K562 (cell line): ENCODE results near the gene TRIM37. TPM values are rescaled to one million over a fixed set of nuclear protein-coding genes. Genes with fewer than 3 reads are reported as not detected.

ENCODE experiments used
- NEUROD1 ChIP-seq: fragments of 150-350 bp; IDR thresholded peaks from 2 replicates; pipeline ENCODE4 v1.6.1; 2014; ENCODE audit warnings: borderline replicate concordance, low read length, low read depth; ENCODE audit not compliant: partially characterized antibody
- SOX6 ChIP-seq: fragments of 450-650 bp; IDR thresholded peaks from 2 replicates; pipeline ENCODE4 v1.6.1; 2014; ENCODE audit warnings: mild to moderate bottlenecking
- THRAP3 ChIP-seq: fragments of 450-650 bp; IDR thresholded peaks from 2 replicates; pipeline ENCODE4 v1.6.1; 2016; ENCODE audit warnings: mild to moderate bottlenecking, inconsistent platforms, borderline replicate concordance
- XRCC5 ChIP-seq: fragments of 200-400 bp; formaldehyde crosslinking; IDR thresholded peaks from 2 replicates; pipeline ENCODE4 v1.6.1; 2017; ENCODE audit warnings: low read depth, mild to moderate bottlenecking, low read length
- ZNF347 ChIP-seq: fragments of 450-650 bp; formaldehyde crosslinking; IDR thresholded peaks from 2 replicates; pipeline ENCODE4 v1.4.0; 2020; ENCODE audit warnings: low read depth, mild to moderate bottlenecking, moderate library complexity
- polyA plus RNA-seq, 8 experiments: library from polyadenylated mRNA; depleted of rRNA in 4 of 8; stranded (reverse) in 5 of 8; unstranded in 3 of 8; fragments of >200 nt; fragmentation: Nextera tagmentation in 2 of 8; fragmentation: Illumina TruSeq in 1 of 8; extraction: Ambion mirVana in 2 of 8; extraction: Trizol in 1 of 8; gene quantifications; 2 replicates each; pipeline versions ENCODE4 v1.2.1 to v1.2.3, GENCODE V29; 2011 to 2014; ENCODE audit warnings: inconsistent platforms in 1 of 8, missing spikeins in 1 of 8
- total RNA-seq, 7 experiments: library from RNA; depleted of rRNA in 6 of 7; stranded (reverse); fragments of >200 nt in 6 of 7; fragmentation: Illumina TruSeq in 2 of 7; extraction: Trizol in 2 of 7; gene quantifications; 2 replicates each; pipeline versions ENCODE4 v1.2.1 to v1.2.3, GENCODE V29; 2011 to 2021; ENCODE audit warnings: low replicate concordance in 1 of 7
- TF ChIP-seq, protein P1 (sequence below), 3 experiments: fragments of 200-800 bp in 1 of 3; sonication (Bioruptor generic) in 1 of 3; sonication (generic) in 1 of 3; formaldehyde crosslinking in 1 of 3; IDR thresholded peaks; 2 replicates each; pipeline versions ENCODE4 v1.6.1 to v1.8.0; 2016 to 2022; ENCODE audit warnings: mild to moderate bottlenecking in 2 of 3, missing compliant biosample characterization in 2 of 3, missing genetic modification characterization in 2 of 3, missing genetic modification reagents in 1 of 3
- TF ChIP-seq, protein P2 (sequence below): fragments of 250-450 bp; sonication (Bioruptor Pico); IDR thresholded peaks from 2 replicates; pipeline ENCODE4 v1.5.0; 2020; ENCODE audit warnings: mild to moderate bottlenecking, borderline replicate concordance

TRIM37 gene
- total and polyA plus RNA-seq, 9 of the 15 experiments (the other 6 are each of a cell fraction or from before 2014, with no cell fraction given): 4.5 to 31.4 (median 23.8) TPM

DNA sequence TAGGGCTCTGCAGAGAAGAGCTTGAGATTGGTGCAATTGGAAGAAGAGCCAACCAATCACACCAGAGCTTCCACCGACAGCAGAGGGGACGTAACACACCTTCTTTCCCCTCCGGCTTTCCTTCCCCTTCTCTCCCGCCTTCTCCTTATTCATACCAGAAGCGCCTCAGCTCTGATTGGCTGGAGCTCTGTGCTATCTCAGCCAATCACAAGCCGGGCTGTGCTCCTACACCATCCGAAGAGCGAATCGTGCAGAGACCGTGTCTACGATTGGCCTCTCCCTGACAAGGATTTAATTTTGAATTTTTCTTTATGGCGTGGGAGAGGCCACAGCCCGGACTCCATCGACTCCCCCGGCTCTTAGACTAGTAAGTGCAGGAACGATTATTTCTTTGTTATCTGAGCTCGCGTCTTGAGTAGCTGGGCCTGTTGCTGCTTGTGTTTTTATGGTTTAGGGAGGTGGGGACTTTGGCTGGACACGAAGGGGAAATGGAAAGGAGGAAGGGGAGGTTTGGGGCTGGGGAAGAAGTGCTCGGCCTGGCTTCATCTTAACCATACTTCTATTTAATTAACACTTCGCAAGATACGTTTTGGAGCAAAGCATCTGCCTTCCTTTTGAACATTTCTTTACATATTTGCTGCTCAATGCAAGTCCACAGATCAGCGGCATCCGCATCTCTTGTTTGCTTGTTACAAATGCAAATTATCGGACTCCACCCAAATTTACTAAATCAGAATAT is 48.9 kb upstream of the TRIM37 start, which contains the start of gene PRR11 (continued):
- TF ChIP-seq, protein P1, sequence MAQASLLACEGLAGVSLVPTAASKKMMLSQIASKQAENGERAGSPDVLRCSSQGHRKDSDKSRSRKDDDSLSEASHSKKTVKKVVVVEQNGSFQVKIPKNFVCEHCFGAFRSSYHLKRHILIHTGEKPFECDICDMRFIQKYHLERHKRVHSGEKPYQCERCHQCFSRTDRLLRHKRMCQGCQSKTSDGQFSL (CRISPR knock-in tag; IDR thresholded peaks at IDR 0.05): no peak
- TF ChIP-seq, protein P1 (tag; IDR thresholded peaks at IDR 0.05): no peak
- TF ChIP-seq ZNF347 (CRISPR knock-in tag): no peak
- TF ChIP-seq, protein P2, sequence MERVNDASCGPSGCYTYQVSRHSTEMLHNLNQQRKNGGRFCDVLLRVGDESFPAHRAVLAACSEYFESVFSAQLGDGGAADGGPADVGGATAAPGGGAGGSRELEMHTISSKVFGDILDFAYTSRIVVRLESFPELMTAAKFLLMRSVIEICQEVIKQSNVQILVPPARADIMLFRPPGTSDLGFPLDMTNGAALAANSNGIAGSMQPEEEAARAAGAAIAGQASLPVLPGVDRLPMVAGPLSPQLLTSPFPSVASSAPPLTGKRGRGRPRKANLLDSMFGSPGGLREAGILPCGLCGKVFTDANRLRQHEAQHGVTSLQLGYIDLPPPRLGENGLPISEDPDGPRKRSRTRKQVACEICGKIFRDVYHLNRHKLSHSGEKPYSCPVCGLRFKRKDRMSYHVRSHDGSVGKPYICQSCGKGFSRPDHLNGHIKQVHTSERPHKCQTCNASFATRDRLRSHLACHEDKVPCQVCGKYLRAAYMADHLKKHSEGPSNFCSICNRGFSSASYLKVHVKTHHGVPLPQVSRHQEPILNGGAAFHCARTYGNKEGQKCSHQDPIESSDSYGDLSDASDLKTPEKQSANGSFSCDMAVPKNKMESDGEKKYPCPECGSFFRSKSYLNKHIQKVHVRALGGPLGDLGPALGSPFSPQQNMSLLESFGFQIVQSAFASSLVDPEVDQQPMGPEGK: no peak
- TF ChIP-seq XRCC5: no peak; the same call in 1 of the 2 replicates
- no peak for TF ChIP-seq THRAP3
- TF ChIP-seq SOX6: peak; percentile 58; the same call in 1 of the 2 replicates
- TF ChIP-seq NEUROD1: peak; percentile 72
